G401.6 (cell line): Measurements from ENCODE around the gene NEDD4L.
"Not testable (repeated sequence)": the region's sequence is repeated elsewhere in the genome, so short reads cannot be mapped to it uniquely, and the experiment has no call there.

Experiments
- FAIRE-seq: peaks from 2 replicates; lab custom pipeline; 2012; peaks lifted over from hg19 to GRCh38; lab: Jason Lieb, UNC

Gene NEDD4L

GRCh38 chr18:58027341-58027740 is 16.7 kb upstream of the NEDD4L start:
- FAIRE-seq: no peak

GRCh38 chr18:58028109-58028784 is 15.8 kb upstream of the NEDD4L start:
- FAIRE-seq: no peak

GRCh38 chr18:58032233-58032632 is 11.8 kb upstream of the NEDD4L start:
- no peak for FAIRE-seq

- FAIRE-seq: no peak
These were observed 10.8 kb upstream of the NEDD4L start for GRCh38 chr18:58033216-58033615.

- no peak for FAIRE-seq
These were observed 9.7 kb upstream of the NEDD4L start for GRCh38 chr18:58034370-58034769.

GRCh38 chr18:58037163-58037562 is 6.9 kb upstream of the NEDD4L start:
- FAIRE-seq: no peak

- no peak for FAIRE-seq
These were observed 6.0 kb upstream of the NEDD4L start for GRCh38 chr18:58038063-58038462.

GRCh38 chr18:58041633-58042032 is 2.4 kb upstream of the NEDD4L start:
- FAIRE-seq: no peak

- no peak for FAIRE-seq
These were observed 1.1 kb upstream of the NEDD4L start for GRCh38 chr18:58042826-58043490.

GRCh38 chr18:58044370-58045241 is 580 bp downstream of the NEDD4L start:
- FAIRE-seq: no peak

GRCh38 chr18:58045242-58046092 is 1.4 kb downstream of the NEDD4L start:
- no peak for FAIRE-seq

GRCh38 chr18:58046093-58046793 is 2.2 kb downstream of the NEDD4L start:
- no peak for FAIRE-seq

GRCh38 chr18:58046794-58047555 is 2.9 kb downstream of the NEDD4L start:
- no peak for FAIRE-seq

GRCh38 chr18:58047556-58047882 is 3.5 kb downstream of the NEDD4L start:
- FAIRE-seq: no peak

GRCh38 chr18:58048081-58048642 is 4.1 kb downstream of the NEDD4L start:
- FAIRE-seq: no peak

GRCh38 chr18:58049000-58049688 is 5.1 kb downstream of the NEDD4L start:
- no peak for FAIRE-seq

- FAIRE-seq: not testable (repeated sequence)
These were observed 6.9 kb downstream of the NEDD4L start for GRCh38 chr18:58050963-58051362.

GRCh38 chr18:58051765-58052460 is 7.9 kb downstream of the NEDD4L start:
- no peak for FAIRE-seq

GRCh38 chr18:58052960-58053359 is 8.9 kb downstream of the NEDD4L start:
- FAIRE-seq: no peak
